ENCODE measurements around the gene PDE6C.

PDE6C gene

GRCh38 chr10:93703066-93703465 lies 90.7 kb downstream of the PDE6C start:
- no peak for DNase-seq (ENCODE audit: low read depth)

DNA sequence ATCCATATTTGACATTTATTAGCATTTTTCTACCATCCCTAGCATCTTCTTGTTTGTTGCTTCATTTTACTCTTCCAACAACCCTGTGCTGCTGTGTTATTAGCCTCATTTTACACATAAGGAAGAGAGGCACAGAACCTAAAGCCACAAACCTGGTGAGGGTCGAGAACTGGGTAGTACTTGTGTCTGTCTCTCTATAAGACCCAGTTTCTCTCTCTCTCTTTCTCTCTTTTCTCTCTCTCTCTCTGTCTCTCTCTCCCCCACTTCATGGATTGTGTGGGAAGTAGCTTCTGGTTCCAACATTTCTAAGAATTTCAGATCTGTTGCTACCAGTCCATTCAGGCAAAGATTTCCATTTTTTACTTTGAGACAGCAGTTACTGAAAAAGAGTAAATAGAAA lies 91.5 kb downstream of the PDE6C start:
- no peak for DNase-seq (ENCODE audit: low read depth)

GRCh38 chr10:93704451-93704850 lies 92.1 kb downstream of the PDE6C start:
- no peak for DNase-seq (ENCODE audit: low read depth)

- no peak for DNase-seq (ENCODE audit: low read depth)
These were observed 95.3 kb downstream of the PDE6C start for GRCh38 chr10:93707623-93708022.

GRCh38 chr10:93710333-93710909 lies 98.1 kb downstream of the PDE6C start:
- no peak for DNase-seq (ENCODE audit: low read depth)

- DNase-seq (ENCODE audit: low read depth) = no peak
These were observed 99.6 kb downstream of the PDE6C start for GRCh38 chr10:93711891-93712290.

- no peak for DNase-seq (ENCODE audit: low read depth)
These were observed 100.3 kb downstream of the PDE6C start for GRCh38 chr10:93712593-93712992.

GRCh38 chr10:93715345-93715744 lies 103.0 kb downstream of the PDE6C start:
- no peak for DNase-seq (ENCODE audit: low read depth)
